Activated naive CD4-positive, alpha-beta T cell treated with Interleukin-2 at 50 U/mL for 16 hours (primary cell): ENCODE data around the gene GTF3C6.
"Not testable (repeated sequence)": the region's sequence is repeated elsewhere in the genome, so short reads cannot be mapped to it uniquely, and the experiment has no call there.

Source experiments
- DNase-seq: peaks from one replicate; pipeline ENCODE4 v3.0.0-alpha.2; 2020

The GTF3C6 gene, protein sequence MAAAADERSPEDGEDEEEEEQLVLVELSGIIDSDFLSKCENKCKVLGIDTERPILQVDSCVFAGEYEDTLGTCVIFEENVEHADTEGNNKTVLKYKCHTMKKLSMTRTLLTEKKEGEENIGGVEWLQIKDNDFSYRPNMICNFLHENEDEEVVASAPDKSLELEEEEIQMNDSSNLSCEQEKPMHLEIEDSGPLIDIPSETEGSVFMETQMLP

DNA sequence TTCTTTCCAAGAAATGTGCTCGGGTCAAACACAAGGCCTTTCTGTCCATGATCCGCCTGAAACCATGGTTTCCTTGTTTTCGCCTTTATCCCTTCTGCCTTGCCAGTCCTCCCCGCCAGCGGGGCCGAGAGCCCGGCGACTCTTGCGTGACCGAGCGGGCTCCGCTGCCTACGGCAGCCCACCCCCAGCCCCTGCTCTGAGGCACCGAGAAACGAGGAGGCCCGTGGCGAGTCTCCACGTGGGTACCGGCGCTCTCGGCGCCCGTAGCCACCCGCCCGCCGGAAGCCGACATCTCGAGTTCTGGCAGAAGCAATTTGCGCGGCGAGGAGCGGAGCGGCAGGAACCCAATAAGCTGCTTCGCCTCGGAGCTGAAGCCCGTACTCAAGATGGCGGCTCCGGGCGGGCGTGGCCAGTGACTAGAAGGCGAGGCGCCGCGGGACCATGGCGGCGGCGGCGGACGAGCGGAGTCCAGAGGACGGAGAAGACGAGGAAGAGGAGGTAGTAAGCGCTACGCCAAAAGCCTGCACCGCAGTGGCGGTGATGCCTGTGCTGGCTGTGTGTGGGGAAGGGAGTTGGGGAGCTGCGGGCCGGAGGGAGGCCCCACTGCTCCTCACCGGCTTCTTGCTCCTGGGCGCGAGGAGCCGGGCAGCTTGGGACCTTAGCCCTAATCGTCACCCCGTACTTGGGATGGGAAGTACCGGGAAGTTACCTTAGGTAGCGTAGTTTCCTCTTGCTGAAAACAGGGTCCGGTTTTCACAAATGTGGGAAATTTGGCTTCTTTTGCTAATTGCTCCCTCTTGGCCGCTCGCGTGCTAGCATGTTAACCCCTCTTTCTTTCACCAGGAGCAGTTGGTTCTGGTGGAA lies at the start of gene GTF3C6:
GTF3C6 (plus strand) TSS at position 378 of the 864 bp plus-strand sequence; CDS start at position 442, 64 bp downstream.
- peak; percentile 93 for DNase-seq

DNA sequence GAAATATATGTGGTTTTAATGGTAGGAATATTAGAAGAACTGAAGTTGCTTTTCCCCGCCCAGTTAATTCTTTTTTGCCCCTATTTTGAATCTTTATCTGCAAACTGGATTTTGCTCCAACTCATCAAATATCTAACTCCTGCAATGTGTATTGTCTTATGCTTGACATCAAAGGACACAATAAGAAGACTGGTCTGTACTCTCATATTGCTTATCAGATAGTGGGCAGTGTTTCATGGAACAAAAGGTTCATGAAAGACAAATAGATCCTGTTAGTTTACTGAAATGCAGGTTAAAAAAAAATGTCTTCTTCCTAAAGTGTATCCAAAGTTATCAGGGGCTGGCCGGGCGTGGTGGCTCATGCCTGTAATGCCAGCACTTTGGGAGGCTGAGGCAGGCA lies 27.7 kb upstream of the GTF3C6 start:
- no peak for DNase-seq

DNA sequence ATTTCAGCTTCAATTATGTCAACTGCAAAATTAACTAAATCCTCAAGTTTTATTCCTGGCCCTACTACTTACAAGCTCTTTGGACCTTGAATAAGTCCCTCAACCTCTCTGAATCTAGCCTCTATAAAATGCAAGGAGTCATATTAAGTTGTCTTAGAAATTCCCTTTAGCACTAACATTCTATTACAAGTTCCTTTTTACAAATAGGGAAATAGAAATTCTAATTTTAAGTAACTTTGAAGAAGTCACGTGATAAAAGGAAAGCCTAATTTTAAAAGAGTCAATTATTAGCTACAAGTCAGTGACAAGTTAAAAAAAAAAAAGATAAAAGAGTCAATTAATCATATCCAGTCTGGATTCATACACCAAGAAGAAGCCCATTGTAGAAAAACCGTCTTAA lies 24.6 kb upstream of the GTF3C6 start:
- no peak for DNase-seq

DNA sequence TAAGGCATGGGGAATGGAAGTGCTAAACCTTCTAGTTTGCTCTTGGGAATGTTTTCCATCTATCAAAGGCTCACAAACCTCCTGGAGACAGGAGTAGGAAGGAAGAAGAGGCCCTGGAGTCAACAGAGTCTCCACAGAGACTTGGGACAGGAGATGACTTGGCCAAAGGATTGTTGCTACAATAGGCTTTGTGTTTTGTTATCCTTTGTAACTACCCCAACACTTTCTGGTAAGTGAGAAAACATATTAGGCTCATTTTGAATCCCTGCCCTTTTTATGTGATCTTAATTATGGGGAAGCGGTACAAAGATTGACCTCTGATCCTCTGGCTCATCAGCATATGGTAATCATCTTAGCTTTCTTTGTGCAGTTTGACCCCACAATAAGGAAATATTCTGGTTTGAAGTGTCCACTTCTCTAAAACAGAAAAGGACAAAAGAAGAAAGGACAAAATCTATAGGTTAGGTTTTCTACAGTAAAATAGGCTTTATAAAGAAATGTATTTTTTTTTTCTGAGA lies 24.1 kb upstream of the GTF3C6 start:
- no peak for DNase-seq

DNA sequence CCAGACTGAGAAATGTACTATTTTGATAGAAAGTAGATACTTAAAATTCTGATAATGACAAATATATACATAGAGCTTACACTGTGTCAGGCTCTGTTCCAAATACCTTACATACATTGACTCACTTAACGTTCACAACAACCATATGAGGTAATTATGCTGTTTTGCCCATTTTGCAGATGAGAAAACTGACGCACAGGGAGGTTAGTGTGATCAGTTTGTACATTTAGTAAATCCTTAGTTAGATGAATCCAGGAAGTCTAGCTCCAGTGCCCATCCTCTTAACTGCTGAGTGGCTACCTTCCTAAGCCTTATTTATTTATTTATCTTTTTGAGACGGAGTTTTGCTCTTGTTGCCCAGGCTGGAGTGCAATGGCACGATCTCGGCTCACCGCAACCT lies 23.3 kb upstream of the GTF3C6 start:
- no peak for DNase-seq

DNA sequence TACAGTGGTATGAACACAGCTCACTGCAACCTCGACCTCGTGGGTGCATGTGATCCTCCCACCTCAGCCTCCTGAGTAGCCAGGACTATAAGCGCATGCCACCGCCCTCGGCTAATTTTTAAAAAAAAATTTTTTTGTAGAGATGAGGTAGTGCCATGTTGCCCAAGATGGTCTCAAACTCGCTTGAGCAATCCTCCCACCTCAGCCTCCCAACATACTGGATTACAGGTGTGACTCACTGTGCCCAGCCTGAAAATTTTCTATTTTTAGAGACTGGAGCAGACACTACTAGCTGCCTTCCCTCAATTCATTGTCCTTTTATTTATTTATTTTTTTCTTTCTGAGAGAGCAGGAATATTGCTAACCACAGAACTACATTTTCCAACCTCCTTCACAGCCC lies 20.3 kb upstream of the GTF3C6 start:
- DNase-seq = no peak

DNA sequence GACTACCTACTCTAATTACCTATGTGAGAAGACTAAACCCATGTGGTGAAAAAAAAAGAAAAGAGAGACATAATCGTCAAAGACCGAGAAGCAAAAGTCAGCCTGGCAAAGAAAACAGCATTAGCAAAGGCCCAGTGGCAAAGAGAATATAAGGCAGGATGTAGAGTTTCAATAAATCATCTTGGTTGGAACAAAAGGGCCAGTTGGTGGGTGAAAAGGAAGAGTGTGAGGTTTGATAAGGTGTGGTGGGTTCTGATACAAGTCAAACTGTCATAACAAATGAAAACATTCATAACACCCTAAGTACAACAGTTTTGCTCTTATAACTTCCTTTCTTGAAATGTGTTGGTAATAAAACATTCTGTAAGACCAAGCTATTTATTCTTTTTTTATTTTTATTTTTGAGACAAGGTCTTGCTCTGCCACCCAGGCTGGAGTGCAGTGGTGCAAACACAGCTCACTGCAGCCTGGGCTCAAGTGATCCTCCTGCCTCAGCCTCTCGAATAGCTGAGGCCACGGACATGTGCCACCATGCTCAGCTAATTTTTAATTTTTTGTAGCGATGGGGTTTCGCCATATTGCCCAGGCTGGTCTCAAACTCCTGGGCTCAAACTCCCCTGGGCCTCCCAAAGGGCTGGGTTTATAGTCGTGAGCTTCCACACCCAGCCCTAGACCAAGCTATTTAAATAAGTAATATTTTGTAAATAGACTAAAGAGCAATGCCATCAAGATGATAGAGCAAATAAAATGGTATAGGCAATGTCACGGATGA lies 18.9 kb upstream of the GTF3C6 start:
- DNase-seq = no peak

DNA sequence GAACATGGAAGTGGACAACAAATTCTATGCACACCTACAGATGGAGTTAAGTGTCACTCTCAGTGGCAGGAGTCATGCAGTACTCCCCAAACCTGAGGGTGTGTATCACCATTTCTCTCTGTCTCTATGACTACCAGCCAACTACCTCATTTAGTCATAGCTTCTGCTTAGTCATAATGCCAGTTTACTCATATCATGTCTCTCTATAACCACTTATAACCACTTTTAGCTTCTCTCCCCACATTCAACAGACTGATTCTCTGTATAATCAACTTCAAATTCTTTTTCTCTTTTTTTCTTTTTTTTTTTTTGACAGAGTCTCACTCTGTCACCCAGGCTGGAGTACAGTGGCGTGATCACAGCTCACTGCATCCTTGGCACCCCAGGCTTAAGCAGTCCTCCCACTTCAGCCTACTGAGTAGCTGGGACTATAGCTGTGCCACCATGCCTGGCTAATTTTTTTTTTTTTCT lies 13.8 kb upstream of the GTF3C6 start:
- DNase-seq = peak; percentile 53

DNA sequence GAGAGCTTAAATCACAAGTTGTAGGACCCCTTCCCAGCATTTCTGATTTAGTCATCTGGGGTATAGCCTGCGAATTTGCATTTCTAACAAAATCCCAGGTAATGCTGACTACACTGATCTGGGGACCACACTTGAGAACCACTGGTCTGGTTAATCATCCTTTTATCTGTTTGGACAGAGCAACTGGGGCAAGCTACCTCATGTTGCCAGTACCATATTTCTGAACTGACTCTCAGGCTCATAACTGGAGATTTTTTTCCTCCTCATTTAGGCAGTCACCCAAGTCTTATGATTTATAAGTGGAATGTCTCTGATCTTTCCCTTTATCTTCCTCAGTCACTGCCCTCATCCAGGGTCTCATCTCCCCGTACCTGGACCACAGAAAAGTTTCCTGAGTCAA lies 12.0 kb upstream of the GTF3C6 start:
- DNase-seq = no peak

DNA sequence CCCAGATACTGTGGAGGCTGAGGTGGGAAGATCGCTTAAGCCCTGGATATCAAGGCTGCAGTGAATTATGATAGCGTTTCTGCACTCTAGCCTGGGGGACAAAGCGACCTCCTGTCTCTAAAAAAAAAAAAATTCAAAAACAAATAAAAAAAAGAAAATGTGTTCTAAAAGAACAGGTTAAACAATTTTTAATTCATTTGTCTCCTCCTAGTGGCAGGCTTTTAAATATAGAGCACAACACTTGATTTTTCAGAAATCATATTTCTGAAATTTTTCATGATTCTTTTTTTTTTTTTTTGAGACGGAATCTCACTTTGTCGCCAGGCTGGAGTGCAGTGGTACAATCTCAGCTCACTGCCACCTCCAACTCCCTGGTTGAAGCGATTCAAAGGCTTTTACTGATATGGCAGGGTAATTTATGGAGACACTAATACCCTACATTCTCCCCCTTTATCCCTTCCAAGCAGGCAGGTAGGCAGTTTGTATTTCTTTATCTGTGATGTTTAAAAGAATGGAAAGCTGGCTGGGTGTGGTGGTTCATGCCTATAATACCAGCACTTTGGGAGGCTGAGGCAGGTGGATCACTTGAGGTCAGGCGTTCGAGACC lies 8.7 kb upstream of the GTF3C6 start:
- DNase-seq = no peak

DNA sequence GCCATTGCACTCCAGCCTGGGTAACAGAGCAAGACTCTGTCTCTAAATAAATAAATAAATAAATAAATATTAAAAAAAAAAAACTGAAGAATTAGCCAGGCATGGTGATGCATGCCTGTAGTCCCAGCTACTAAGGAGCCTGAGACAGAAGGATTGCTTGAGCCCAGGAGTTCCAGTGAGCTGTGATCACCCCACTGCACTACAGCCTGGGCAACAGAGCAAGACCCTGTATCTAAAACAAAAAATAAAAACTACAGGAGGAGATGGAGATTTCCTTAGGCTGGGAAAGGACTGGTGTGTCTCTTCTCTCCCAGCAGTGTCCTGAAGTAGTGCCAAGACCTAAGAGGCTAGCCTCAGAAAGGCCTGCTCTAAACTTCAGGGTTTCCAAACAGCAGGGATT lies 8.1 kb upstream of the GTF3C6 start:
- DNase-seq = no peak

DNA sequence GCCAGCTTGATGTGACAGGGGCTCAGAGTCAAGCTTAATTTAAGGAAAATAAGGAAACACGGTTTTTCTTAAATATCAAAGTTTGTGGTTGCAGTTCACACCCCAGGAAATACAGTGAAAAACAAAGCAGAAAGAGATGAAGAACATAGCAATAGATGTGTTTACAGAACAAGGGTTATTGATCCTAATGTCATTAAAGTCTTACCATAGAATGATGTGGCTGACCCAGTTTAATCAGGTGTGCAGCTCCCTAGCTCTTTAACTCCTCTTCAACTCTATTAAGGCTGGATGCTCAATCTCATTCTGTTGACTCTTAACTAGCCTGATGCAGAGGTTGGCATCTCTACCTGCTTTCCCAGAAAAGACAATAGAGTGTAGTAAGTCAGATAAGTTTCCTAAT lies 7.5 kb upstream of the GTF3C6 start:
- no peak for DNase-seq

DNA sequence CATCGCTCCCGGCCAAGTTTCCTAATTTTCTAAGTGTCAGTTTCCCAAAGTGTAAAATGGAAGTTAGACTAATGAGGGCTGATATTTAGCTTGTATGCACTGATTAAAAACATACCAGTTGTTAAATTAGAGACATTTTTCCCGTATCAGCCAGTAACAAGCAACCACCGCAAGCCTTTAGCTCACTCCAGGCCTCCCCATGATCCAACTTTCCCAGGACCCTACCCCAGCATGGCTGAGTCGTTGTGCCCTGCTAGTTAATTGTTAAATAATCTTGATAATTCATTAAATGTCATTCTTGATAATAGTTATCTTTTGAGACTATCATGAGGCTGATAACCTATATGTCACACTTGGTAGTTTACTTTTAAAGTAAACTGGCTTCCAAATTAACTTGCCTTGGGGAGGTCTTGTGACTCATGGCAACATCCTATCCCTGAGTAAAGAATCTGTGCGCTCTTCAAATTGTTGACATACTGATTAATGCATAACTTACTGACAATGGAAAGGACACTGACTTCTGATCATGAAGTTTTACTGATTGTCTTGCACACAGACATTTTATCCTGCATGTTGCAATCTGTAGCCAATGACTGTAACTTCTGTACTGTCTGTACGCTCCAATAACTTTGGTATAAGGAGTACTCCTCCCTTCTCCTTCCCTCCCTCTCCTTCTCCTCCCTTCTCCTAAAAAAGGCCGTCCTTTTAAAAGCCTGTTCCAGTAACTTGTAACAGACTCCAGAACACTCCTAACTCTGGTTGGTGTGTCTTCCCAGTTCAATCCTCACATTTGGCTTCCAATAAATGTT lies 6.3 kb upstream of the GTF3C6 start:
- no peak for DNase-seq

DNA sequence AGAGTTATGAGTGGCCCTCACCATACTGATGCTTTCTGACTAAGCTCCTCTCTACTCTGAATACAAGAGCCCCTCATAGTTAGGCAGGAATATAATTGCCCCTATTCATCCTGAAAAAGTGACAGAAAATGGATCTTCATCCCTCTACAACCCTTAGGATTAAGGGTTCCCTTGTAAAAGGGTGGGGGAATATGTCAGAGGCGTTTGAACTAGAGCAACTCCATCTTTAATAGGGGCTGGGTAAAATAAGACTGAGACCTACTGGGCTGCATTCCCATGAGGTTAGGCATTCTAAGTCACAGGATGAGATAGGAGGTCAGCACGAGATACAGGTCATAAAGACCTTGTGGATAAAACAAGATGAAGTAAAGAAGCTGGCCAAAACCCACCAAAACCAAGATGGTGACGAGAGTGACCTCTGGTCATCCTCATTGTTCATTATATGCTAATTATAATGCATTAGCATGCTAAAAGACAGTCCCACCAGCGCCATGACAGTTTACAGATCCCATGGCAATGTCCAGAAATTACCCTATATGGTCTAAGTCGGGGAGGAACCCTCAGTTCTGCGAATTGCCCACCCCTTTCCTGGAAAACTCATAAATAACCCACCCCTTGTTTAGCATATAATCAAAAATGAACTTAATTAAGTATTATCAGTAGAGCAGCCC lies 4.7 kb upstream of the GTF3C6 start:
- no peak for DNase-seq

DNA sequence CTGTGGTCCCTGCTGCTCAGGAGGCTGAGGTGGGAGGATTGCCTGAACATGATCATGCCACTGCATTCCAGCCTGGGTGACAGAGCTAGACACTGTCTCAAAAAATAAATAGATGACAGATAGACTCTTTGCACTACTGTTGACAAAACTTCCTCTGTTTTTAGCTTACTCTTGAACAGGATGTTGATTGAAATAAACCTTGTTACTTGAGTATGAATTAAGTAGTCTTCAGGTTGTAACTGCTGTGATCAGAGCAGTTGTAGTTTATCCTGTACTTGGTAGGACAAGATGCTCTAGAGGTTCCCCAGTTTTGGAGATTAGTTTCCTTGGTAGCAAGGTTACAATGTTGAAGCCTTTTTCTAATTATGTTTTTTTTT lies 1.5 kb downstream of the GTF3C6 start:
- DNase-seq = no peak

DNA sequence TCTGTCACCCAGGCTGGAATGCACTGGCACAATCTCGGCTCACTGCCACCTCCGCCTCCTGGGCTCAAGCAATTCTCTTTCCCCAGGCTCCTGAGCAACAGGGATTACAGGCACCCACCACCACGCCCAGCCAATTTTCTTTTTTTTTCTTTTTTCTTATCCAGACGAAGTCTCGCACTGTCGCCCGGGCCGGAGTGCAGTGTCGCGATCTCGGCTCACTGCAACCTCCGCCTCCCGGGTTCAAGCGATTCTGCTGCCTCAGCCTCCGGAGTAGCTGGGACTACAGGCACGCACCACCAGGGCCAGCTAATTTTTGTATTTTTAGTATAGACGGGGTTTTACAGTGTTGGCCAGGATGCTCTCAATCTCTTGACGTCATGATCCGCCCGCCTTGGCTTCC lies 4.1 kb downstream of the GTF3C6 start:
- not testable (repeated sequence) for DNase-seq

DNA sequence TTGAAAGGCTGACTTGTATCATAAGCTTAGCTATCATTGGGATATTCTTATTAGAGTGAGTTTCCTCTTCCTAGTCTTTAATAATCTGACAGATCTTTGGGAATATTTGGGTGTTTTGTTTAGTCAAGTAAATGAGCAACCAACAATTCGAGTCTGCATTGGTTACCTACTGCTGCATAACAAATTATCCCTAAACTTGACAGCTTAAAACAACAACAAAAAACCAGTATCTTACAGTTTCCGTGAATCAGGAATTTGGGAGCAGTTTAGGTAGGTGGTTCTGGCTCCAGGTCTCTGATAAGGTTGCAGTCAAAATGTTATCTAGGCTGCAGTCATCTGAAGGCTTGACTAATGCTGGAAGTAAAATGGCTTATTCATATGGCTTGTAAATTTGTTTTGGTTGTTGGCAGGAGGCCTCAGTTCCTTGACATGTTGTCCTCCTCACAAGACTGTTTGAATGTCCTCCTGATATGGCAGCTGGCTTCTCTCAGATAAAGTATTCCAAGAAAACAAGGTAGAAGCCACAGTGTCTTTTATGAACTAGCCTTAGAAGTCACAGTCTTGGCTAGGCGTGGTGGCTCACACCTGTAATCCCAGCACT lies 7.2 kb downstream of the GTF3C6 start:
- no peak for DNase-seq

DNA sequence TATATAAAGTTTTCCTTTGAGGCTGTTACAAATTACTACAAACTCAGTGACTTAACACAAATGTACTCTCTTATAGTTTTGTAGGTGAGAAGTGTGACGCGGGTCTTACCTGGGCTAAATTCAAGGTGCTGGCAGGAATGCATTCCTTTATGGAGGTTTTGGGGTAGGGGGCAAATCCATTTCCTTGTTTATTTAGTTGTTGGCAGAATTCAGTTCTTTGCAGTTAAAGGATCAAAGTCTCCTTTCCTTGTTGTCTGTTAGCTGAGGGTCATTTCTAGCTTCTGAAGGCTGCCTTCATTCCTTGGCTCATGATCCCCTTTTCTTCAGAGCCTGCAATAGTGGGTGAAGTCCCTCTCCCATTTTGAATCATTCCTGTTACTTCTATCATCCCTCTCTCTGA lies 10.2 kb downstream of the GTF3C6 start:
- DNase-seq = not testable (repeated sequence)

DNA sequence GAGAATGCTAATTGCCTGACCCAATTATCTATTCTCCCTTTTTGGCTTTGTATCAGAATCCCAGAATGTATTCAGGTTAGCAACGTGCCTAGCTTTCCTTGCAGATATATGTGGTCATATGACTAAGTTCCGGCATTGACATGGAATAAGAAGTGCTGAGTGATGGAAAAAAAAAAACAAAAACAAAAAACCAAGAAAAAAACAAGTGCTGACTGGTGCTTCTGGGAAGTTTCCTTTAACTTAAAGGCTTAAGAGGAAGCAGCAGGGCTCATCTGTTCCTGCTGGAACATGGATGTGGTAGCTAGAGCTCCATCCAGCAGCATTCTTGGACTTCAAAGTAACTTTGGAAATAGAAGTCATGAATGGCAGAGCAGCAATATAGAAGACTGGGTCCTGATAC lies 13.0 kb downstream of the GTF3C6 start:
- no peak for DNase-seq

DNA sequence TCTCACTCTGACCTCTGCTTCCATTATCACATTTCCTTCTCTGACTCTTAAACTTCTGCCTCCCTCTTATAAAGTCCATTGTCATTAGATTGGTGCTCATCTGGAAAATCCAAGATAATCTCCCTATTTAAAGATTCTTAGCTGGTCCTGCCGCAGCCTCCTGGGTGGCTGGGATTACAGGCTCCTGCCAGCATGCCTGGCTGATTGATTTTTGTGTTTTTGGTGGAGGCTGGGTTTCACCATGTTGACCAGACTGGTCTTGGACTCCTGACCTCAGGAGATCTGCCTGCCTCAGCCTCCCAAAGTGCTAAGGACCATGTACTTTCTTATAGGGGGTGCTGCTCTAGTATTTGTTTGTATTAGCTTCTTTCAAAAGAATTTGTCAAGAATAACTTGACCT lies 18.1 kb downstream of the GTF3C6 start:
- no peak for DNase-seq

DNA sequence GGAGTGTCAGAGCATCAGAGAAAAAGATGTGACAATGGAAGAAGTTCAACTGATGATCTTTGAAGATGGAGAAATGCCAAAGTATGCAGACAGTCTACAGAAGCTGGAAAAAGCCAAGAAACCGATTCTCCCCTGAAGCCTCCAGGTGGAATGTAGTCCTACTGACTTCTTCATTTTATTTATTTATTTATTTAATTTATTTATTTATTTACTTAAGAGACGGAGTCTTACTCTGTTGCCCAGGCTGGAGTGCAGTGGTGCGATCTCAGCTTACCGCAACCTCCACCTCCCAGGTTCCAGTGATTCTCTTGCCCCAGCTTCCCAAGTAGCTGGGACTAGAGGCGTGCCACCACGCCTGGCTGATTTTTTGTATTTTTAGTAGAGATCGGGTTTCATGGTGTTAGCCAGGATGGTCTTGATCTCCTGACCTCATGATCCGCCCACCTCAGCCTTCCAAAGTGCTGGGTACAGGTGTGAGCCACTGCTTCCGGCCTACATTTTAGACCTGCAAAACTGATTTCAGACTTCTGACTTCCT lies 21.1 kb downstream of the GTF3C6 start:
- no peak for DNase-seq
